NB4 (cell line): ENCODE data around the gene OGFOD2.

Experiments
- MYC ChIP-seq: IDR thresholded peaks from 2 replicates; pipeline ENCODE4 v1.6.1; 2011; ENCODE audit warnings: low read depth, low read length
- POLR2A ChIP-seq: IDR thresholded peaks from 2 replicates; pipeline ENCODE4 v1.6.1; 2011; ENCODE audit warnings: mild to moderate bottlenecking; ENCODE audit not compliant: insufficient read length; ENCODE audit errors: extremely low read depth
- TF ChIP-seq, protein P1 (sequence below): IDR thresholded peaks from one replicate; pipeline ENCODE4 v1.5.1; 2012; ENCODE audit warnings: low read depth, low read length
- TF ChIP-seq, protein P2 (sequence below): IDR thresholded peaks from 2 replicates; pipeline ENCODE4 v1.6.1; 2011; ENCODE audit warnings: low read depth, low read length

DNA sequence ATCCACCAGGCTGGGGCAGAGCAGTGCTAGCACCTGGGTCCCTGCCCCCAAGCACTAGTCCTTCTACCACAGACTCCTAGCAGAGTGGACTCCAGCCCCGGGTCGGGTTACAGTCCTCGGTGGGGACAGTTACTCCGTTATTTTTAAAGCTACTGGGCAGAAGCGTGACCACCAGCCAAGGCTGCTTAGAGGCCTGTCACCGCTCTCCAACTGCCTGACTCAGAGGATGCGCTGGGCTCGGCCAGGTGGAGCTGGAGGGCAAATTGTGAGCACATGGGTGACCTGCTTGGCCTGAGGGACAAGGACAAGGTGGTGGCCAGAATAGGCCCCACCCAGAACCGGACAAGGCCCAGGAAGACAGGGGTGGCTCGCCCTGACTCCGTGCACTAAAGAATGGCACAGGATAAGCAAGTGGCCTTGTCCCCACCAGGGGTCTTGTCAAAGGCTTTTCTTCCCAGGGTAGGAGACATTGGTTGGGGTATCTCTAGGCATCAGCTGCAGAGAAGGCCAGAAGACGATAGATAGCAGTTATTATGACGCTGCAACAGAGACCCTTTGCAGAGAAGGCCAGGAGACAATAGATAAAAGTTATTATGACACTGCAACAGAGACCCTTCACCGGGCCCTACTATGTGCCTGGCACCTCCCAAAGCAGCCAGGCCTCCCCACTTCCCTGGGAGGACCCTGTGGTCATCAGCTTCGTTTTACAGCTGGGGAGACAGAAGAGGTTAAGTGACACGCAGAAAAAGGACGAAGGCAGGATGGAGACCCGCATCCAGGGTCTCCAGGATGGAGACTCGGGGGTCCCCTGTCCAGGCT is 10.4 kb upstream of the OGFOD2 start:
- TF ChIP-seq, protein P1, sequence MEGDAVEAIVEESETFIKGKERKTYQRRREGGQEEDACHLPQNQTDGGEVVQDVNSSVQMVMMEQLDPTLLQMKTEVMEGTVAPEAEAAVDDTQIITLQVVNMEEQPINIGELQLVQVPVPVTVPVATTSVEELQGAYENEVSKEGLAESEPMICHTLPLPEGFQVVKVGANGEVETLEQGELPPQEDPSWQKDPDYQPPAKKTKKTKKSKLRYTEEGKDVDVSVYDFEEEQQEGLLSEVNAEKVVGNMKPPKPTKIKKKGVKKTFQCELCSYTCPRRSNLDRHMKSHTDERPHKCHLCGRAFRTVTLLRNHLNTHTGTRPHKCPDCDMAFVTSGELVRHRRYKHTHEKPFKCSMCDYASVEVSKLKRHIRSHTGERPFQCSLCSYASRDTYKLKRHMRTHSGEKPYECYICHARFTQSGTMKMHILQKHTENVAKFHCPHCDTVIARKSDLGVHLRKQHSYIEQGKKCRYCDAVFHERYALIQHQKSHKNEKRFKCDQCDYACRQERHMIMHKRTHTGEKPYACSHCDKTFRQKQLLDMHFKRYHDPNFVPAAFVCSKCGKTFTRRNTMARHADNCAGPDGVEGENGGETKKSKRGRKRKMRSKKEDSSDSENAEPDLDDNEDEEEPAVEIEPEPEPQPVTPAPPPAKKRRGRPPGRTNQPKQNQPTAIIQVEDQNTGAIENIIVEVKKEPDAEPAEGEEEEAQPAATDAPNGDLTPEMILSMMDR: no peak
- TF ChIP-seq, protein P2, sequence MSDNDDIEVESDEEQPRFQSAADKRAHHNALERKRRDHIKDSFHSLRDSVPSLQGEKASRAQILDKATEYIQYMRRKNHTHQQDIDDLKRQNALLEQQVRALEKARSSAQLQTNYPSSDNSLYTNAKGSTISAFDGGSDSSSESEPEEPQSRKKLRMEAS: no peak
- TF ChIP-seq POLR2A: no peak
- TF ChIP-seq MYC: no peak
